GM12892 (cell line): ENCODE measurements around the gene PRKAR2A.

Experiments used
- POLR2A ChIP-seq: IDR thresholded peaks from 2 replicates; pipeline ENCODE4 v1.6.1; 2011; ENCODE audit warnings: low read depth, low read length, control low read depth
- POLR2AphosphoS5 ChIP-seq: IDR thresholded peaks from 2 replicates; pipeline ENCODE4 v1.6.1; 2011; ENCODE audit warnings: low read depth, low read length, control low read depth

GRCh38 chr3:48896936-48897335, 49.3 kb upstream of the PRKAR2A start:
- TF ChIP-seq POLR2A (no peak), POLR2AphosphoS5 (no peak)
